HG03103 (cell line): Measurements from ENCODE around the gene KDM4C.

Source experiments
- ATAC-seq: cut with Tn5 transposase; IDR thresholded peaks from one replicate; pipeline ENCODE4 v1.9.1; 2021; ENCODE audit warnings: low read depth; ENCODE audit not compliant: unreplicated experiment

KDM4C gene

DNA sequence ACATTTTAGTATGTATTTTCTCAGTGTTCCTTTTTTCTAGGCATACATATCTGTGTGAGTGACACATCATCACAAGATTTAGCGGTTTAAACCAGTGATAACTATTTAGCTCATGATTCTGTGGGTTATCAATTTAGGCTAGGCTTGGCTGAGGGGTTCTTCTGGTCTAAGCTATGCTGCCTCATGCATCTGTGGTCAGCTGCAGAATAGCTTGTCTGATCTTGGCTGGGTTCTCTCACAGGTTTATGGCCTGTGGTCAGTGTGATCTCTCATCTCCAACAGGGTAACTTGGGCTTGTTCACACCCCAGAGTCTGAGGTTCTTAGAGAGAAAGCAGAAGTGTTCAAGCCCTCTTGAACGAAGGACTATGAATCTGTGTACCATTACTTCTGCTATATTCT, 363.3 kb downstream of the KDM4C start:
- no peak for ATAC-seq

DNA sequence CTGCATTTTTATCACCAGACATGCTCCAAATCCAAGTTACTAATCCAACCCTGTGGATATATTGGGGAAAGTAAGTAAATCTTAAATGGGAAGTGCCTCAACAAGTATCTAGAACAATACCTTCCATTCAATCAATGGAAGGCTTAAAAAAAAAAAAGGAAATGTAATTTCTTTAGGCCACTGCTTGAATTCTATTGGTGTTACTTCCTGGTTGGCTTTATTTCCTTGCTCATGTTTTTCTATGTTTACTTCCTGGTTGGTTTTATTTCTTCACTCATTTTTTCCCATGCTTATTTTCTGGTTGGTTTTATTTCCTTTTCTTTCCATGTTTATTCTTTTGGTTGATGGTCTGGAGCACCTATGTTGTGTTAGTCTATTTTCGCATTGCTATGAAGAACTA, 363.9 kb downstream of the KDM4C start:
- no peak for ATAC-seq

GRCh38 chr9:7123743-7124142, 366.0 kb downstream of the KDM4C start:
- ATAC-seq: no peak

DNA sequence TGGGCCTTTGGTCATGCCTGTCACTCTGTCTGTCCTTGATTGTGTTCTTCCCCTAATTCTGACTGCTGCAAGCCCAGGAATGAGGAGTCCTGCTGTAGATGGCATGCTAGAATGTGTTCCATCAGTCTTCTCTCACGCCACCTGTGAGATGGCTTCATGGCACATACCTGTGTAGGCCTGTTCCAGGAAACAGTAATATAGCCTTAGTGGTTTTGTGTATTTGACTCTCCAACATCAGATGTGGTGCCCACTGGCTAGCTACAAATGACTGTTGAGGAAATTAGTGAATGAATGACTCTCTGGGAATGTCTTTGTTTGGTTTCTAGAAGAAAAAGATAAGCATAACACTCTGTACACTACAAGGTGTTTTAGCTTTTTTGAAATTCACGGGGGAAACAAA, 367.5 kb downstream of the KDM4C start:
- no peak for ATAC-seq

GRCh38 chr9:7129391-7129790, 371.6 kb downstream of the KDM4C start:
- no peak for ATAC-seq

DNA sequence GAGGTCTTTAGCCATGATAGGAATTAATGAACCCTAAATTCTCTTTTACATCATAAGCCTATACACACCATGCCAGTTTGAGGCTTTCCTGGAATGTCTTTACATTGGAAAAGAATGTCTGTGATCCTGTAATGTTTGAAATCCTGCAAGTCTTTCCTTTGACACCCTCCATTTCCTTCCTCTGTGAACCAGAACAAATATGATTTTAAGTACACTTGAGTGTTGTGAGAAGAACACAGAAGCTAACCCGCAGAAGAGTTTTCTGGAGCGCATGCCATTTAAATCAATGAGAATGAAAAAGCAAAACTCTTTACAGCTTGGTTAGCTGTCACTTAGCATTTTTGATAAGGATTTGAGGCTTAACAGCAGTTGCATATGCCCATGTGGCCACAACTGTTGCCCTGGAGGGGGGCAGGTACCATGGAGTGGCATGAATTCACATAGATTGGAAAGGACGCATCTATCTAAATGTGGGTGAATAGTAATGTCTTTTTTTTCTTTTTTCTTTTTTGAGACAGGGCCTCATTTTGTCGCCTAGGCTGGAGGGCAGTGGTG, 372.6 kb downstream of the KDM4C start:
- ATAC-seq: no peak

GRCh38 chr9:7132605-7133004, 374.8 kb downstream of the KDM4C start:
- ATAC-seq: no peak

DNA sequence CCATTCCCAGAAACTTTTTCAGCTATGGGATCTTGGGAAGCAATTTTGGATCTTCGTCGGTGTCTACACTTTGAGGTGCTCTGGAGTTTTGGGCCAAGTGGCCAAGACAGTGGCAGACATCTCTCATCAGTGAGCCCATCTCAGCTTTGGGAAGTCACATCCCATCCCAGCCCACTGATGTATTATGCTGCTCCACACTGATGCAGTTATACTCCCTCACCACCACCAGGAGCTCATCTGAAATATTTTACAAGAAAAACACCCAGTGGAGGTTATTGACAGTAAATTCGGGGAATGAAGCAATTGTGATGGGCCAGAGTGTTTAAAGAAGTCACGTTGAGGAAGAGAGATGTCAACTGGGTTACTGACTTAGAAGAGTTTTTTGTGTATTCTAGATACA, 378.0 kb downstream of the KDM4C start:
- no peak for ATAC-seq

DNA sequence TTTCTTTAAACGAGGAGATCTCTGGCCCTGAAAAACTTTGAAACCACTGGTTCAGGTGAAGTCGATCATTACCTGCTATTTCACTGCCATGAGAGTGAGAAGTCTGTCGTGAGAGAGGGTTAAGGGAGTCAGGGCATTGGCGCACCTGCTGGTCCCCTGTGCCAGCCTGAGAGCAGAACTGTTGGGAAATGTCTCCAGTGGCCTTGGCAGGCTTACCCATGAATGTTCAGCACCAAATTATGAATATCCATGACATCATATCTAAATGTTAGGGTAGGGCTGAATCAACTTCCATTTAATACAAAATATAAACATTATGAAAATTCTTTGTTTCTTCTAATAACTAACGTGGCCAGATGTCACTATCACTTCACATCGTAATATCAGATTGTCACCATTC, 379.3 kb downstream of the KDM4C start:
- ATAC-seq: no peak

DNA sequence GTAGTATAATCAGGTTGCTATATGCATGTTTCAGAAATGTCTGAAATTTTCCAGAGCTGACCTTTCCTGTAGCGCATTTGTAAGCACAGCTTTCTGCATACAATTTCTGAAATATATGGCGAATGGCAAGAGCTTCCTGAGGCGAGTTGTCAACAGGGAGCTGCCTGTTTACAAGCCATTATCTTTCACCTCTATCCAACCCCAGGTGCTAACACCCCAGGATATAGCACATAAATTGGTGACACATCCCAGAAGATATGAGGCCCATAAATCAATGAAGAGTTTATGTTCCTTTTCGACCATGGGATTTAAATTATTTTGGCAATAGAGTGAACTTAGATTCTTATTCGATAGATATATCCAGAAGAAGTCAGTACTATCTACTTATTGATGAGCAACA, 379.8 kb downstream of the KDM4C start:
- ATAC-seq: no peak

DNA sequence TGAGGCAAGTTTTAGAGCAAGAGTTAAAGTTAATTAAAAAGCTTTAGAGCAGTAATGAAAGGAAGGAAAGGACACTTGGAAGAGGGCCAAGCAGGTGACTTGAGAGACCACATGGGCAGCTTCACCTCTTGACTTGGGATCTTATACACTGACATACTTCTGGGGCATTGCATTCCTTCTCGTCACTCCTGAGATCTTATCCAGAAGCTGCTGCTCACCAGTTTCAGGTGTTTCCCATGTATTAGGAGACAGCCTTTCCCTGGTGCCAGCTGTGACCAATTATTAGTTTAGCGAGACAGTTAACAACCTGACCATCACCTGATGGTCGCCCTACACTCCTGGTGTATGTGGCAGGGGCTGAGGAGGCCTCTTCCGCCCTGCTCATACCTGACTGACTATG, 382.1 kb downstream of the KDM4C start:
- no peak for ATAC-seq

GRCh38 chr9:7140401-7140800, 382.6 kb downstream of the KDM4C start:
- no peak for ATAC-seq

DNA sequence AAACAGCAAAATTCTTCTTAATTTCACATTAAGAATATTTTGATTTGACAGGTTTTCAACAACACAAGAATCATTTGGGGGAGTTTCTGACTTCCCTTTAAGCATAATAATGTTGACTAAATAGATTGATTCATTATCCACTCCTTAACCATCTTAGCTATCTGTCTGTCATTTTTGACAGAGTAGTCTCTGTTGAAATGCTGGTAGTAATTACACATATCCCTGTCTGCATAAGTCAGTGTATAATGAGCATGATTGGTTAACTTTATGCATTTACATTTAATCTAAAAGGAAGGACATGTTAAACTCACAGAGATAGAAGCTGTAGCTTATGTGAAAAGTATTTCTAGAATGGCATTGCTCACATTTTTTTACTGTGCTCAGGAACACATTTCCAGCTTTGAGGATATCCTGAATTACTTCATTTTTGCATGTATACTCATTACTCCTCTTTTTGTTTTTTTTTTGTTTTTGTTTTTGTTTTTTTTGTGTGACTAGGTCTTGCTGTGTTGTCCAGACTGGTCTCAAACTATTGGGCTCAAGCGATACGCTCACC, 385.9 kb downstream of the KDM4C start:
- no peak for ATAC-seq

DNA sequence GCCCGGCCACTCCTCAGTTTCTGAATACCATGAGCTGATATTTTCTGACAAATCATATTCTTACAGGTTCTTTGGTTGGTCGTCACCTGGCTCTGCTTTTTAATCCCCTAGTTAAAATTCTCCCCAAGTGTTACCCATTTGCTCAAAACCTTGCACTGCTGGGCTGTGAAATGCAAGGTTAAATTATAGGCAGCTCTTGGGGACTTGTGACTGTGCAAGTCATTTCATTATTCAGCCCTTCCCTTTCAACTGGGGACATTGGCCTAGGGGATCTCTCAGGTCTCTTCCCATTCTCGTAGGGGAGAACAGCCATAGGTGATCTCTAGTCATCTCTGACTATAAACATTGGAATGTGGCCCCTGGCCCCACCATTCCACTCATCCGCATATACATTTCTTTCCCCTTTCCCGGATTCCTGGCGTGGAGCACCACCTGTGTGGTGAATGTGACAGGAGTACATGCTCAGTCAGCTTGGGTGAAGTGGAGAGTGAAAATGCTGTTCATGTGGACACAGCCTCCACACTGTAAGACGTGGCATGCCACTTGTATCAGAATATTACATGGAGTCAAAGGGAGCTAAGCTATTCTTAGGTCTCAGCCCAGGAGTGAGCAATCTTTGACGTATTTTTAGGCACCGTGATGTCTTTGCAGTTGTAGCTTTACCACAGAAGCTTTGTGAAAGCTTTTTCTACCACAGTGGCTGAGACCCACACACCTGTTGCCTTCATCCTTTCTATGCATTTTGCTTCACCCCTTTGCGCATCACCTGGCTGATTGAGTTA, 386.7 kb downstream of the KDM4C start:
- ATAC-seq: no peak

- no peak for ATAC-seq
Measured at GRCh38 chr9:7145361-7146069, 387.7 kb downstream of the KDM4C start.

DNA sequence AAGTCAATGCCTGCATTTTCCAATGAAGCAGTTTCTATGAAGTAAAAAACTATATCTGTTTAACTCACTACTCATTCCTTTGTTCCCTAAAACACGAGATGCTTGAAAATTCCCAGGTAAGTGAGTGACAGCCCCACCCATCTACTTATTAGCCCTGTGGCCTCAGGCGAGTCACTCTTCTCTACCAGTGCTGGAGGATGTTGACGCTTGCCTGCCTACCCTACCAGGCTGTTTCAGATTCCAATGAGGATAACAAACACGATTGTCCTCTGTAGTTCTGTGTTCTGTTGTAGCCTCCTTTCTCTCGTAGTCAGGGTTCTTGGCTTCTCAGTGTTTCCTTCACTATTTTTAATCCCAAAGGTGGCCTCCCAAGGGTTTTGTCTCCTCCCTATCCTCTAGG, 388.8 kb downstream of the KDM4C start:
- ATAC-seq: no peak

DNA sequence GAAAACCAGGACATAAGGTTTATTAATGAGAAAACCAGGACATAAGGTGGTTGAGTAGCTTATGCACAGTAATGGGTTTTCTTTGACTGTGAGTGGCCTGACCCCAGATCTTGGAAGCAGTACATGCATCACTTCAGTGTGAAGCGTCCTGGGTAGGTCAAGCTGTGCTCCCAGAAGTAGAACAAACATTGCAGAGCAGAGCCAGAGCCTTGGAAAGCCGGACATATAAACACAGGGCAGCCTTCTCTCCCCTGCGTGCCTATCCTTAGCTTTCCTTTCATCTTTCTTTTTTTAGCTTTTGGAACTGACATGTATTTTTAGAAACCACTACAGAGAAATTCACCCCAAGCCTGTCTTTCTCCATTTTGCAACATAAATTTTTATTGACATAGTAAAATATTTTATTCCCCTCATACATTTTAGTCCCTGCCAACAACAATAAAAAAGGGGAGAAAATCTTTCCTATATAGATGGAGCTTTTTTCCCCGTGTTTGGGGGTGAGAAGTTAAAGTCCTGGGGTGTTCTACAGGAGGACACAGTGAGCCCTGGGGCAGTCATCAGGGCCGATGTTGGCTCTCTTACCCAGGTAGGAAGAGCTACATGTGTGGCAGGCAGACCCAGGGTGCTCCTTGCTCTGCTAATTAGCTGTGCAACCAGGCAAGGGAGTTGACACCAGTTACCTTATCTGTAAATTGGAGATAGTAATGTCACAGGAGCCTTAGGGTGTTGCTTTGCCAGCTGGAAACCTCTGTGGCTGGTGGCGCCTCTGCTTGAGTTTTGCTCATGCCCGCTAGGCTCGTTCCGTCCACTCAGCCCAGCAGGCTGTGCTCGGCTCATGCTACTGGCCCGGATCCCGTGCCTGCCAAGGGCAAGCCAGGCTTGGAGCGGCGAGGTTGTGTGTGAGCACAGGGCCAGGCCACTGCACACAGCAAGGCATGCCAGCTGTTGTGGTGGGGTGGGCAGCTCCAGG, 389.6 kb downstream of the KDM4C start:
- ATAC-seq: no peak

DNA sequence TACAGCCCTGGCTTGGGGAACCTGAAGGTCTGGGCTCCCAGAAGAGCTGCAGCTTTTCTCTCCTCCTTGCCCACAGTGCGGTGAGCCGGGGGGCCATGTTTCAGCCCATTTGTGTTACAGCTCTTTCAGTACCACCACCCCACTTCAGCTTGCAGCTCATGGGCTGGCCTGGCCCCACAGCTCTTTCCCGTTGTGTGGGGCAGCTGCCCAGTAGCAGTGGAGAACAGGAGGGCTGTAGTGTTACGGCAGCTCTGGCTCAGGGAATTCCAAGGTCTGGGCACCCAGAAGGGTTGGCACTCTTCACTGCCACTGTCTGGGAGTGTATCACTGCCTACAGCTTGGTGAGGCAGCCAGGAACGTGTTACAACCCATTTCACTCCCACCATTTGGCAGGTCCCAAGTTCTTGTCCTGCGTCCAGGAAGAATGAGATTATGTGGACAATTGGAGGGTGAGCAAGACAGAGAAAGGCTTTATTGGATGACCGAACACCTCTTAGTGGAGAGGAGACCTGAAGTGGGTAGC, 390.5 kb downstream of the KDM4C start:
- ATAC-seq: no peak

- ATAC-seq: no peak
Measured at GRCh38 chr9:7149258-7149657, 391.5 kb downstream of the KDM4C start.

DNA sequence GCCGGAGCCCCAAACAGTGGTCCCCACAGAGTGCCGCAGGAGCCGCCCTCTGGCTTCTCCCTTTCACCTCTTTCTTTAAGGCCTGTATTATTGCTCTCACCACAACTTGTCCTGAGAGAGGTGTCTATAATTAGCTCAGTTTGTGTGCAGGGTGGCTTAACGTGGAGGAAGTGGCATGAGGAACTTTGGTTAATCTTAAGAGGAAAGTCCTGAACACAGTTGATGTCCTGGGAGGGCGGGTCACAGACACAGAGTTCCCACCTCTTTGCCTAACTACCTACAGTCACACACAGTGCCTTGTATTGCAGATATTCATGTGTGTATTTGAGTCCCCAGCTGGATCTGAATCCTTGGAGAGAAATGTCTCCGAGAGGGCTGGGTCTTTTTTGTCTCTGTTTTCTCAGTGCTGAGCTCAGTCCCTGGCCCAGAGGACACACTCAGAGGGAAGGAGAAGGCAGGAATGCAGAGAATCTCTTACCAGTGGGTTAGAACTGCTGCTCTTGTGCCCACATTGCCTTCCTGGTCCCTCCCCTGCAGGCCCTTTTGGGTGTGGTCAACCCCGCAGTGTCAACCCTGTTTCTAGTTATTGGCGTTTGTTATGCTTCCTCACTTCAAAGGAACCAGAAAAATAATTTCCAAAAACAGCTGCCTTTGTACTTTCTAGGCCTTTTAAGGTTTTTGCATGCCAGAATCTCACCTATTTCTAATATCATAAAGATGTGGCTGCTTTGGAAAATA, 392.5 kb downstream of the KDM4C start:
- no peak for ATAC-seq
